GM18508 (cell line): ENCODE results near the gene ARPIN.
"Not testable (repeated sequence)": the region's sequence is repeated elsewhere in the genome, so short reads cannot be mapped to it uniquely, and the experiment has no call there.

Experiments
- ATAC-seq: cut with Tn5 transposase; IDR thresholded peaks from one replicate; pipeline ENCODE4 v1.9.1; 2021; ENCODE audit warnings: moderate number of reproducible peaks; ENCODE audit not compliant: insufficient read depth, unreplicated experiment

ARPIN gene

DNA sequence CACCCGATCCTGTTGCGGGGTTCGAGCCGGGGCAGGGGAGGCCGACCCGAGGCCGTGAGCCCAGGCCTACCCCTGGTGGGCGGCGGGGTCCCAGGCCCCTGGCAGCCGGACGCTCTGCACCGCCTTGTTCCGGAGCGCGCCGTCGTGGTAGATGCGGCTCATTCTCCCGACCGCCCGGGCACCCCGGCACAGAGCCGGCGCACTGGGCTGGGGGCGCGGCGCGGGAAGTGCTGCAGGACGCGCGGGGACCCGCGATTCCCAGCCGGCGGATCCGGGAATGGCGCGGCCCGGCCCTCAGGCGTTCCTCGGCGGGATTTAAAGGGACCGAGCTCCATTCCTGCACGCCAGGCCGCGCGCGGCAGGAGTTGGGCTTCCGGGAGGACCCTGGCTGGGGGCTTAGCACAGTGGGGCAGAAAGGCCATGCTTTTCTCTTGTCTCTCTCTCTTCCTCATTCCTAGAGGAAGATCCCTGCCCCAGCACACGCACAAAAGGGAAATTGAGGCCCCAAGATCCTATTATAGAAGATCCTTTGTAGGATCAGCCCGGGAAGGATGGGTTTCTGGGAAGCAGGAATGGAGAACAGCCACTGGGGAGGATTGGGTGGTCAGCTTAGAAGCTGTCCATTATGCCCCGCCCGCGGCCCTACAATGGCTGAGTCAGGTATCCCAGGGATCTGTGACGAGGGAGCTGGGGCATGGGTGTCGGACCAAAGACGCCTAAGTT is at the start of gene ARPIN:
Gene ARPIN (minus strand): TSS at position 279 of the 723 bp plus-strand sequence. CDS start 117 bp downstream, at position 162.
- ATAC-seq, result no peak

DNA sequence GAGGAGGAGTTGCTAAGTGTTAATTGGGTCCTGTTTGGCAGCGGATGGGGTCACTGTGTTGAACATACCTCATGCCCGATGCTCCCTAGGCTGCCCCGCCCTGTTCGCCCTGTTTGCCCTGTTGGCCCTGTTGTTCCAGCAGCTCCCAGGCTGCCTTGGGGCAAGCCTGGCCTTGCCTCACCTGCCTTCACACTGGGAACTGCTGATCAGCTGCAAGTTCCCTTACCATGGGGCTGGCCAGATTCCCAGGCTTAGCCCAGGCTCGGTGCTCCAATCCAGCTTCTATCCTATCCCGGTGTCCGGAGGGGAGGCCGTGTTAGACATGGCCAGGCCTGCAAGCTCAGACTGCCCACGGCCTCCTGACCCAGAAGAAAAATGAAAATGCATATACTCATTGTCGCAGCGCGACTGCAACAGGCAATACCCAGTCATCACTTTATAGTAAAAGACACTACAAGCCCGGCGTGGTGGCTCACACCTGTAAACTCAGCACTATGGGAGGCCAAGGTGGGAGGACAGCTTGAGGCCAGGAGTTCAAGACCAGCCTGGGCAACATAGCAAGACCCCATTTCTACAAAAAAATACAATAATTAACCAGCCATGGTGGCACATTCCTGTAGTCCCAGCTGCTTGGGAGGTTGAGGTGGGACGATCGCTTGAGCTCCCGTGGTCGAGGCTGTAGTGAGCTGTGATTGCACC is 45.5 kb upstream of the ARPIN start:
- no peak for ATAC-seq

DNA sequence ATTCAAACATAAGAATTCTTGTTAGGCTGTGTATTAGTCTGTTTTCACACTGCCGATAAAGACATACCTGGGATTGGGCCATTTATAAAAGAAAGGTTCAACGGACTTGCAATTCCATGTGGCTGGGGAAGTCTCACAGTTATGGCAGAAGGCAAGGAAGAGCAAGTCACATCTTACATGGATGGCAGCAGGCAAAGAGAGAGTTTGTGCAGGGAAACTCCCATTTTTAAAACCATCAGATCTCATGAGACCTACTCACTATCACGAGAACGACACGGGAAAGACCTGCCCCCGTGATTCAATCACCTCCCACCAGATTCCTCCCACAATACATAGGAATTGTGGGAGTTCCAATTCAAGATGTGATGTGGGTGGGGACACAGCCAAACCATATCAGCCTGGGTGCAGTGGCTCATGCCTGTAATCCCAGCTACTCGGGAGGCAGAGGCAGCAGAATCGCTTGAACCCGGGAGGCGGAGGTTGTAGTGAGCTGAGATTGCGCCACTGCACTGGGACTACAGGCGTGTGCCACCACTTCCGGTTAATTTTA is 42.8 kb upstream of the ARPIN start:
- ATAC-seq, result not testable (repeated sequence)

DNA sequence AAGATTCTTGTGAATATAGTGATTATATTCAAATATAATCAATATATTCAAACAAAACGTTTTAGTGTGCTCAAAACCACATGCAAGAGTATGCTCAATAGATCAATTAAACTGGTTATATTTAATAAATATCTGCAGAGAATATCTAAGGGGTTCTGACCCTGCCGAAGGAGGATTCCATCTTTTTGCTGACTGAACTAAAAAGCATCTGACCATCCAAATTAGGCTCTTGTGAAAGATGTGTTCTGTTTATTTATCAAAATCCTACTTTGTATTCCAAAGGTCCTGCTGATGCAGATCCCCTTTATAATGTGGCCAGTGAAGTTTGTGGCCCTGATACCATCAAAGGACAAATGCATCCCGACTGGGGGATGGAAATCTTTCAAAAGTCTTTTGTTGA is 41.8 kb upstream of the ARPIN start:
- no peak for ATAC-seq

GRCh38 chr15:89948796-89949195 is 36.0 kb upstream of the ARPIN start:
- no peak for ATAC-seq

GRCh38 chr15:89947385-89947784 is 34.6 kb upstream of the ARPIN start:
- no peak for ATAC-seq

- no peak for ATAC-seq
These were observed 34.0 kb upstream of the ARPIN start for GRCh38 chr15:89946681-89947299.

DNA sequence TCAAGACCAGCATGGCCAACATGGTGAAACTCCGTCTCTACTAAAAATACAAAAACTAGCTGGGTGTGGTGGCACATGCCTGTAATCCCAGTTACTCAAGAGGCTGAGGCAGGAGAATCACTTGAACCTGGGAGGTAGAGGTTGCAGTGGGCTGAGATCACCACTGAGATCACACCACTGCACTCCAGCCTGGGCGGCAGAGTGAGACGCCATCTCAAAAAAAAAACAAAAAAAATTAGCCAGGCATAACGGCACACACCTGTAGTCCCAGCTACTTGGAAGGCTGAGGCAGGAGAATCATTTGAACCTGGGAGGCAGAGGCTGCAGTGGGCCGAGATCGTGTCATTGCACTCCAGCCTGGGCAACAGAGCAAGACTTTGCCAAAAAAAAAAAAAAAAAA is 31.0 kb upstream of the ARPIN start:
- not testable (repeated sequence) for ATAC-seq

DNA sequence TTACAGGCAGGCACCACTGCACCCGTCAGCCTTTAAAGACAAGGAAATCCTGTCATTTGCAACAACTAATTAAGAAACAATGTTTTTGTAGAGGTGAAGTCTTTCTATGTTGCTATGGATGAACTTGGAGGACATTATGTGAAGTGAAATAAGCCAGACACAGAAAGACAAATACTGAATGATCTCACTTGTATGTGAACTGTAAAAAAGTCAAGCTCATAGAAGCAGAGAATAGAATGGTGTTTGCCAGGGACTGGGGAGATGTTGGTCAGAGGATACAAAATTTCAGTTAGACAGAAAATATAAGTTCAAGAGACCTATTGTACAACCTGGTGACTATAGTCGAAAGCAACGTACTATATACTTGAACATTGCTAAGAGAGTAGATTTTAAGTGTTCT is 27.2 kb upstream of the ARPIN start:
- no peak for ATAC-seq

- not testable (repeated sequence) for ATAC-seq
These were observed 26.6 kb upstream of the ARPIN start for GRCh38 chr15:89939377-89939776.

- ATAC-seq, result no peak
These were observed 24.9 kb upstream of the ARPIN start for GRCh38 chr15:89937365-89938350.

- ATAC-seq, result no peak
These were observed 24.1 kb upstream of the ARPIN start for GRCh38 chr15:89936786-89937265.

DNA sequence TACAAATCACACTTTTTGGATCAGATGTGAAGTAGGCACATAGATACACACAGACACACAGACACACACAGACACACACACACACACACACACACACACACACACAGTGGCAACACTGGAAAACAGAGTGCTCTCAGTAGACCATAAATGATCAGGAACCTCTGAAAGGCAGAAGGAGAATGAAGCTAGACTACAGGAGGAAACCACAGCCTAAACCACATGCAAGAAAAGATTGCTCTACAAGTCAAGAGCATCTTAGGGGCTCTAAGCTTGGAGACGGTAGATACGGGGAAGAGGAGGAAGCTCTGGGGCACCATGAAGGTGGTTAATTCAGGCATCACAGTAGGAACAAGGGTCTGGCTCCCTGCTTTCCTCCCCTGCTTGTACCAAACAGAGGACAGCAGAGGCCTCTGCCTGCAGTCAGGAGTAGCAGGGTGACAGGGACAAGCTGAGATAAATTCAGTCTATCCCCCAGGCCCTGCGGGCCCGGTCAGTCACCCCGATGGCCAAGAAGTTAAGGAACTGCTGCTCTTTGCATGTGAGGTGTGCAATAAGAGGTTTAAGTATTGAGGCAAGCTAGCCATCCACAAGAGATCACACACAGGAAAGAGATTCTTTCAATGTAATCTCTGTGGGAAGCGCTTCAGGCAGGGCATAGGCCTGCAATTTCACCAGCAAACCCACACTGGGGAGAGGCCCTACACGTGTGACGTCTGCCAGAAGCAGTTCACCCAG is 23.5 kb upstream of the ARPIN start:
- no peak for ATAC-seq

- ATAC-seq, result no peak
These were observed 20.1 kb upstream of the ARPIN start for GRCh38 chr15:89932880-89933279.

- no peak for ATAC-seq
These were observed 15.7 kb upstream of the ARPIN start for GRCh38 chr15:89928421-89928820.

DNA sequence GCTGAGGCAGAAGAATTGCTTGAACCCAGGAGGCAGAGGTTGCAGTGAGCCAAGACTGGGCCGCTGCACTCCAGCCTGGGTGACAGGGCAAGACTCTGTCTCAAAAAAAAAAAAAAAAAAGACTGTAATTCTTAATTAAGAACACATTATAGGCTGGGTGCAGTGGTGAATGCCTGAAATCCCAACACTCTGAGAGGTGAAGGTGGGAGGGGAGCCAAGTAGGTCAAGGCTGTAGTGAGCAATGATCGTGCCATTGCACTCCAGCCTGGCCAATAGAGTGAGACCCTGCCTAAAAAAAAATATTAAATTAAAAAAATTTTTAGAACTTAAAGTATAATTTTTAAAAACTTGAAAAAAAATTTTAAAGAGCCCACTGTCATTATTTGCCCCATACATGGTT is 13.4 kb upstream of the ARPIN start:
- no peak for ATAC-seq

DNA sequence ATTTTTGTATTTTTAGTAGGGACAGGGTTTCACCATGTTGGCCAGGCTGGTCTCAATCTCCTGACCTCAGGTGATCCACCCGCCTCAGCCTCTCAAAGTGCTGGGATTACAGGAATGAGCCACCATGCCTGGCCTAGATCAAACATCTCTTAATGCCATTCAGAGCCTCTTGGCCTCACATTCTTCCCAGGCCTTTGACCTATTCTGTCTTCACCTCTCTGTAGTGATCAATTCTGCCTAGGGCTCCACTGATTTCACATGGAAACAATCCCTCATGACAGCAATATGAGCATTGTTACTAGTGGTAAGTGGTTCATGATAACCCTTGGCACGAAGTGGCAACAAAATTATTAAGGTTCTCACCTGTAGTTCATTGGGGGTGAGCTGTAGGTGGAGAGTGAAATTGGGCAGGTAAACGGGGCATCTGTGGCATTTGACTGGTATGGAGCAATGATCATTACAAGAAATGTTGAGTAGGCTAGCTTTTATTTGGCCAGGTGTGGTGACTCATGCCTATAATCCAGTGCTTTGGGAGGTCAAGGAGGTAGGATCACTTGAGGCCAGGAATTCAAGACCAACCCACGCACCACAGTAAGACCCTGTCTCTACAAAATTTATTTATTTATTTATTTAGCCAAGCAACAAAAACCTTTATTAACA is 4.8 kb upstream of the ARPIN start:
- ATAC-seq, result no peak

- ATAC-seq, result no peak
These were observed 3.9 kb upstream of the ARPIN start for GRCh38 chr15:89916660-89917059.
